CD1c-positive myeloid dendritic cell (primary cell): ENCODE results near the gene DCTN4.

Experiments
- DNase-seq: peaks from one replicate; pipeline ENCODE4 v3.0.0-alpha.2; 2016; ENCODE audit errors: extremely low spot score

Gene DCTN4

GRCh38 chr5:150758531-150759333, at the start of gene DCTN4:
Gene DCTN4 (minus strand): TSS chr5:150759017. CDS start chr5:150758993, 24 bp downstream.
- peak; percentile 98 for DNase-seq

GRCh38 chr5:150804388-150804787, 45.6 kb upstream of the DCTN4 start:
- no peak for DNase-seq

- peak; percentile 70 for DNase-seq
Observed at GRCh38 chr5:150801117-150801927, 42.5 kb upstream of the DCTN4 start.

DNA sequence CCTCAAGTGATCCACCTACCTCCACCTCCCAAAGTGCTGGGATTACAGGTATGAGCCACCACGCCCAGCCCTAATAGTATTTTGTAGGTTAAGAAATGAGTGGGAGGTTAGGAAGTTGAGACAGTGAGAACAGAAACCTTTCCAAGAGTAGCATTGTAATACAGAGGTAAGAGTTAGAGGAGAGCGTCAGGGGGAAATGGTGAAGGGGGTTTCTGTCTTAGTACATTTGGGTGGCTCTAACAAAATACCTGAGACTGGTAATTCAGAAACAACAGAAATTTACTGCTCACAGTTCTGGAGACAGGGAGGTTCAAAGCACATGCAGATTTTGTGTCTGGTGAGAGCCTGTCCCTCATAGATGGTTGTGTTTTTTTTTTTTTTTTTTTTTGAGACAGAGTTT, 38.6 kb upstream of the DCTN4 start:
- no peak for DNase-seq

GRCh38 chr5:150794927-150795326, 36.1 kb upstream of the DCTN4 start:
- DNase-seq: no peak

DNA sequence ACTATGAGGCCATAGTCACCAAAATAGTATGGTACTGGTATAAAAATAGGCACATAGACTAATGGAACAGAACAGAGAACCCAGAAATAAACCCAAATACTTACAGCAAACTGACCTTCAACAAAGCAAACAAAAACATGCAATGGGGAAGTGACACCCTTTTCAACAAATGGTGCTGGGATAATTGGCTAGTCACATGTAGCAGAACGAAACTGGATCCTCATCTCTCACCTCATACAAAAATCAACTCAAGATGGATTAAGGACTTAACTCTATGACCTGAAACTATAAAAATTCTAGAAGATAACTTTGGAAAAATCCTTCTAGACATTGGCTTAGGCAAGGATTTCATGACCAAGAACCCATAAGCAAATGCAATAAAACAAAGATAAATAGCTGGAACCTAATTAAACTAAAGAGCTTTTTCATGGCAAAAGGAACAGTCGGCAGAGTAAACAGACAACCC, 34.6 kb upstream of the DCTN4 start:
- peak; percentile 53 for DNase-seq

- no peak for DNase-seq
Observed at GRCh38 chr5:150791536-150791935, 32.7 kb upstream of the DCTN4 start.

DNA sequence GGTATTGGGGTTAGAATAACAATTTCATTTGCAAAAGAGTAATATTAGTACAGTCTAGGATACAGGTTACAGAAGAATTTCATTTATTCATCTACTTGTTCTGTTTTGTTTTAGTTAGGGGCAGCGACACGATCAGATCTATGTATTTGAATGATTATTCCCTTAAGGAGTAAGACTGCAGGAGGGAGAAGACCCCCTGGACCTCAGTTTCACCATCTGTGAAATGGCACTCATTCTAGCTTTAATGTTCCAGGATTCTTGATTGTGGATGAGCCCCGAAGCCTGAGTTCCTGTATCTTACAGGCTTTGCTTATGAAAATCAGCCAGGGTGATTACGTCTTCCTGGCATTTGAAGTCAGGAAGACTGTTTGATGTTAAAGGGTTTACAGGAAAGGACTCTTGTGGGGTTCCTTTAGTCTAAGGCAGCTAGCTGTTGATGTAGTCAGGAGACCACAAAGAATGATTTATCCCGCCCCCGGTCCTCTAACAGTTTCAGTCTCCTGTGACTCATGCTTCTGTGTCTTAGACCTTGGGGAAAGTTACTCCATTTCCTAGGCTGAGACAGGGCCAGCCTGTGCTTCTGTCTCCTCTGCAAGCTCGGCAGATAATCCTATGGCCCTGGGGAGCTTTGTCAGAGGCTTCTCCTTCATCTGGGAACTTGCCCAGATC, 31.3 kb upstream of the DCTN4 start:
- DNase-seq: peak; percentile 94

GRCh38 chr5:150789450-150789849, 30.6 kb upstream of the DCTN4 start:
- no peak for DNase-seq

DNA sequence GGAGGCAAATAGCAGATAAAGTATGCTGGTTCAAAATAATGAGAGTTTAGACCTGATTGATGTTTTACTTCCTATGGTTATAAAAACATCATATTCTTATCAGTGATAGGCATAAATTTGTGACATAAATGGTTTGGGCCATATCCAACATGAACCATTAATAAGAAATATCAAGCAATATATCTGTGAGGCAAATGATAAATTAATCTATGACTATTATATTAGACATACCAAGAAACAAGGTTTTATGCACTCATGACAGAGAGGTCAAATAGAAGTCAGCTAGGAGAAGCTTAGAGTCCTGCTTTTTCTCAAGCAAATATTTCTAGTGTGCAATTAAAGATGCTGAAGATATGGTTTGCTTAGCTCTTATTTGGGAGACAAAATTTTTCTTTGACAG, 30.2 kb upstream of the DCTN4 start:
- no peak for DNase-seq

- DNase-seq: peak; percentile 67
Observed at GRCh38 chr5:150787656-150788055, 28.8 kb upstream of the DCTN4 start.

- no peak for DNase-seq
Observed at GRCh38 chr5:150786876-150787275, 28.1 kb upstream of the DCTN4 start.

DNA sequence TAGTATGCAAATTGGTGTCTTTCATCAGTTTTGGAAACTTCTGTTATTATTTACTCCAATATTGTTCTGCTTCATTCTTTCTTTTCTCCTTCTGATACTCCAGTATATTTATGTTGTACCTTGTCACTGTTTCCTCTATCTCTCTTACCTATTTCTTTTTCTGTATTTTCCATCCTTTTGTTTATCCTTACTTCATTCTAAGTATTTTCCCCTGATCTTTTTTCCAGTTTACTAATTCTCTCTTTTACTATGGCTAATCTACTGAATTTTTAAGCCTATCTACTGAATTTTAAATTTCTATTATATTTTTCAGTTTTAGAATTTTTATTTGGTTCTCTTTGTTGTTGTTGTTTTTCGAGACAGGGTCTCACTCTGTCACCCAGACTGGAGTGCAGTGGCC, 27.1 kb upstream of the DCTN4 start:
- DNase-seq: no peak

DNA sequence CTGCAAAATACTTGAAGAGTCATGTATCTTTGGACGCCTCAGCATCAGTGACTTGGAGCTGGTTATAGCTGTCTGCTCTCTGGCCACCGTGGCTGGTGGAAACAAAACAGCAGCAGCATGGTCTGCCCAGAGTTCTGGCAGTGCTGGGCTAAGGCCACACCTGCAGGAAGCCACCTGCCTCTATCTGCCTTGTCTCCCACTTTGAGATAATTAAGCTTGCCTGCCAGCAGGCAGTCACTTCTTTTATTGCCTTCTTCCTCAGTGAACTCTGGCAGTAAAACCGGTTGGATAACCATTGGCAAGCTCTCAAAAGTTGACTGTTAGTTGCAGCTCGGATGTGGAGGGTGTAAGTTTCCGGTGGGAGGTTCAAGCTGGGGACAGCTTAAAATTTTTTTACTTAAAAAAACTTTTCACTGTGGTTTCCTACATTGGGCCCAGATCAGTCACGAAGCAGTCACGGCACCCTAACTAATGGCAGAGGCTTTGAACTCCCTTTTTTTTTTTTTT, 24.7 kb upstream of the DCTN4 start:
- peak; percentile 45 for DNase-seq

GRCh38 chr5:150782850-150783249, 24.0 kb upstream of the DCTN4 start:
- no peak for DNase-seq

- DNase-seq: no peak
Observed at GRCh38 chr5:150781706-150782614, 23.1 kb upstream of the DCTN4 start.

GRCh38 chr5:150780816-150781221, 22.0 kb upstream of the DCTN4 start:
- DNase-seq: peak; percentile 53

GRCh38 chr5:150780187-150780692, 21.4 kb upstream of the DCTN4 start:
- peak; percentile 56 for DNase-seq

GRCh38 chr5:150779397-150780186, 20.8 kb upstream of the DCTN4 start:
- DNase-seq: no peak
